SH-SY5Y (cell line): ENCODE data around the gene MAP3K20.

ENCODE experiments used
- GATA2 ChIP-seq: IDR thresholded peaks from 2 replicates; pipeline ENCODE4 v1.6.1; 2011; ENCODE audit warnings: mild to moderate bottlenecking, low read depth, low read length
- GATA3 ChIP-seq: IDR thresholded peaks from 2 replicates; pipeline ENCODE4 v1.6.1; 2011; ENCODE audit warnings: low read depth, mild to moderate bottlenecking, low read length, moderate library complexity

Gene MAP3K20

GRCh38 chr2:173171924-173172643, 96.4 kb downstream of the MAP3K20 start:
- no peak for TF ChIP-seq GATA2
- TF ChIP-seq GATA3 = no peak

- TF ChIP-seq GATA3 = no peak
Observed at GRCh38 chr2:173175222-173175621, 99.6 kb downstream of the MAP3K20 start.

GRCh38 chr2:173181982-173182381, 106.3 kb downstream of the MAP3K20 start:
- TF ChIP-seq GATA3 (no peak), GATA2 (no peak)

- TF ChIP-seq GATA3 = no peak
- no peak for TF ChIP-seq GATA2
Observed at GRCh38 chr2:173184031-173185004, 108.7 kb downstream of the MAP3K20 start.

GRCh38 chr2:173185437-173185836, 109.8 kb downstream of the MAP3K20 start:
- no peak for TF ChIP-seq GATA2
- no peak for TF ChIP-seq GATA3

- TF ChIP-seq GATA2 (no peak), GATA3 (no peak)
Observed at GRCh38 chr2:173187941-173188788, 112.5 kb downstream of the MAP3K20 start.

- TF ChIP-seq GATA3 (no peak), GATA2 (no peak)
Observed at GRCh38 chr2:173191601-173192000, 116.0 kb downstream of the MAP3K20 start.

- TF ChIP-seq GATA2 = no peak
- TF ChIP-seq GATA3 = no peak
Observed at GRCh38 chr2:173192071-173192470, 116.4 kb downstream of the MAP3K20 start.

GRCh38 chr2:173193925-173194324, 118.3 kb downstream of the MAP3K20 start:
- TF ChIP-seq GATA3 = no peak
- TF ChIP-seq GATA2 = no peak

GRCh38 chr2:173195100-173195499, 119.5 kb downstream of the MAP3K20 start:
- TF ChIP-seq GATA3 = no peak
- TF ChIP-seq GATA2 = no peak

GRCh38 chr2:173196080-173196479, 120.4 kb downstream of the MAP3K20 start:
- no peak for TF ChIP-seq GATA3
- no peak for TF ChIP-seq GATA2

GRCh38 chr2:173196638-173197037, 121.0 kb downstream of the MAP3K20 start:
- TF ChIP-seq GATA2 = no peak
- no peak for TF ChIP-seq GATA3

- TF ChIP-seq GATA3 (no peak), GATA2 (no peak)
Observed at GRCh38 chr2:173198327-173198726, 122.7 kb downstream of the MAP3K20 start.

- TF ChIP-seq GATA3 (no peak), GATA2 (no peak)
Observed at GRCh38 chr2:173199294-173199693, 123.6 kb downstream of the MAP3K20 start.

- TF ChIP-seq GATA2 = no peak
- TF ChIP-seq GATA3 = no peak
Observed at GRCh38 chr2:173202570-173202969, 126.9 kb downstream of the MAP3K20 start.
